ENCODE measurements around the gene RYR2.

The RYR2 gene

DNA sequence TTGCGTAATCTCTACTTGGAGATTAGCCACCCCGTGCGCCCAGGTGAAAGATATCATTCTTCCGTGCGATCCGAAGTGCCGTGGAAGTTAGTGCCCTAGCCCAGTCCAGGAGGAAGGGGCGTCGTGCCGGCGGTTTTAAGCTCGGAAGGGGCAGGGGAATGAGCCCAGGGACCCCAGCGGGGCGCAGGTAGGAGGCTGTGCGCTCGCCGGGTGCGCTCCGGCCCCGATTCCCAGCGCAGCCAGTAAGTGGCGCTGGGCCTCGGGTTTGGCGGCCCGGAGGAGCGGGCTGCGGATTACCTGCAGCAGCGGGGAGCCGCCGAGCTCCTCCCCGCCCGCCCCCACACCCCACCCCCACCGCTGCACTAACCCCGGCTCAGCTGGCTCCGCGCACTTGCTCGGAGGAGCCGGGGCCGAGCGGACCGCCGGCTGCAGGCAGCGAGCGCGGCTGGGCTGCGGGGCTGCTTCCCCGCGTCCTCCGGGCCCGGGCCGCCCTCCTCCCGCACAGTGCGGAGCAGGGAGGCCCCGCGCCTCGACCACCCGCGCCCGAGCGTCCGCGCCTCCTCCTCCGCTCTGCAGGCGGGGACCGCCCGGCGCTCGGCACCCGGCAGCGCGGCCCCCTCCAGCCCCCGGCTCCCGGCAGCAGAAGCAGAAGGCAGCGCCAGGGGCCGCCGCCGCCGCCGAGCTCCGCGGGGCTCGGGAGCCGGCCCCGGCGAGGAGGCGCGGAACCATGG is at the start of gene RYR2:
TSS of gene RYR2 (plus strand) at position 390 of the 731 bp plus-strand sequence. CDS start at position 728, 338 bp downstream.
- H3K27ac ChIP-seq: no peak within 1 kb of the TSS
- TF ChIP-seq, protein P1, sequence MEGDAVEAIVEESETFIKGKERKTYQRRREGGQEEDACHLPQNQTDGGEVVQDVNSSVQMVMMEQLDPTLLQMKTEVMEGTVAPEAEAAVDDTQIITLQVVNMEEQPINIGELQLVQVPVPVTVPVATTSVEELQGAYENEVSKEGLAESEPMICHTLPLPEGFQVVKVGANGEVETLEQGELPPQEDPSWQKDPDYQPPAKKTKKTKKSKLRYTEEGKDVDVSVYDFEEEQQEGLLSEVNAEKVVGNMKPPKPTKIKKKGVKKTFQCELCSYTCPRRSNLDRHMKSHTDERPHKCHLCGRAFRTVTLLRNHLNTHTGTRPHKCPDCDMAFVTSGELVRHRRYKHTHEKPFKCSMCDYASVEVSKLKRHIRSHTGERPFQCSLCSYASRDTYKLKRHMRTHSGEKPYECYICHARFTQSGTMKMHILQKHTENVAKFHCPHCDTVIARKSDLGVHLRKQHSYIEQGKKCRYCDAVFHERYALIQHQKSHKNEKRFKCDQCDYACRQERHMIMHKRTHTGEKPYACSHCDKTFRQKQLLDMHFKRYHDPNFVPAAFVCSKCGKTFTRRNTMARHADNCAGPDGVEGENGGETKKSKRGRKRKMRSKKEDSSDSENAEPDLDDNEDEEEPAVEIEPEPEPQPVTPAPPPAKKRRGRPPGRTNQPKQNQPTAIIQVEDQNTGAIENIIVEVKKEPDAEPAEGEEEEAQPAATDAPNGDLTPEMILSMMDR (conservative IDR thresholded peaks at IDR 0.05; ENCODE audit: low read depth): no peak
- POLR2A ChIA-PET (ENCODE audit: low non-redundant PET): no interaction called here
- no peak for DNase-seq (ENCODE audit: low spot score)
- CTCF ChIA-PET: interaction anchor here (0.5 to 0.6 kb wide), 2 partner anchors 84 to 154 kb away, joined by 3 to 4 read pairs; no protein-coding TSS in a partner anchor

DNA sequence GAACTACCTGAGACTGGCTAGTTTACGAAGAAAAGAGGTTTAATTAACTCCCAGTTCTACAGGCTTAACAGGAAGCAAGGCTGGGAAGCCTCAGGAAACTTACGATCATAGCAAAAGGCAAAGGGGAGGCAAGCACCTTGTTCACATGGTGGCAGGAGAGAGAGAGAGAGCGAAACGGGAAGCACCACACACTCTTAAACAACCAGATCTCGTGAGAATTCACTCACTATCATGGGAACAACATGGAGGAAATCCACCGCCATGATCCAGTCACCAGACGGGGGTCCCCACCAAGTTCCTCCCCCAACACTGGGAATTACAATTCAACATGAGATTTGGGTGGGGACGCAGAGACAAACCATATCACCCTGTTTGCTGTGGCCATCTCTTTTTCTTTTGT is 49.5 kb upstream of the RYR2 start:
- DNase-seq (ENCODE audit: low spot score): no peak
- ChIA-PET CTCF (no interaction called here), POLR2A (ENCODE audit: low non-redundant PET) (no interaction called here)
- H3K27ac ChIP-seq: no peak overlapping the region
- TF ChIP-seq, protein P1 (conservative IDR thresholded peaks at IDR 0.05; ENCODE audit: low read depth): no peak

DNA sequence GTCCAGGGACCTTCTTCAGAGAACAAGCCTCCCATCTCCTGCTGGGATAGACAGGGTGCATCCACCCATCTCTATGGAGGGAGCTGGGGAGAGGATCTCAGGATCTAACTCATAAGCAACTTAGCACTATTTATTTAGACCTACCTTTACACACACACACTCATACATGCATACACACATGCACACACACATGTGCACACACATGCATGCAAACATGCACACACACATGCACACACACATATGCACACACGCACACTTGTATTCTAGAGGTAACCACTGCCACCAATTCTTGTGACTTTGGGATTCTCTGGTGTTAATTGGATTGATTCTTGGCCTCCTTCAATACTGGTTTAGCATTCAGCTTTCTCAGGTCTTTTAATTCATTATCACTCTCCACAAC is 47.5 kb upstream of the RYR2 start:
- no peak for DNase-seq (ENCODE audit: low spot score)
- TF ChIP-seq, protein P1 (conservative IDR thresholded peaks at IDR 0.05; ENCODE audit: low read depth): no peak
- POLR2A ChIA-PET (ENCODE audit: low non-redundant PET): no interaction called here
- no peak overlapping the region for H3K27ac ChIP-seq
- CTCF ChIA-PET: no interaction called here

DNA sequence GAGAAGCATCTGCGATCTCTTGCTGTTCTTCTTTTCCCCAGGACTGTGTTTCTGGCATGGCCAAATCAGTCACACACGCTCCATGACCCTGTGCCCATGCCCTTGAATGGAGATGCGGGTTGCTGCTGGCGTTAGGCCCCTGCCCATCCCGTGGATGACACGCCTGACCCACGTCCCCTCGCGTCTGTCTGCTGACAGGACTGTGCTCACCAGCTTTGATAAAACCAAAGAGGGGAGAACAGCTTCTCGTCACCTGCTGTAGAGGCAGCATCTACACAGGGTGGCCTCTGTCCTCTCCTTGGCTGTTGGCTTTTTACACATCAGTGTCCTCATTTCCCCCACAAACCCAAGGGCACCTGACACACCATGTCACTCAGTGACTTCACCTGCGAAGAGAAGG is 44.6 kb upstream of the RYR2 start:
- CTCF ChIA-PET: no interaction called here
- POLR2A ChIA-PET (ENCODE audit: low non-redundant PET): no interaction called here
- DNase-seq (ENCODE audit: low spot score): no peak
- TF ChIP-seq, protein P1 (conservative IDR thresholded peaks at IDR 0.05; ENCODE audit: low read depth): no peak
- H3K27ac ChIP-seq: no peak overlapping the region

DNA sequence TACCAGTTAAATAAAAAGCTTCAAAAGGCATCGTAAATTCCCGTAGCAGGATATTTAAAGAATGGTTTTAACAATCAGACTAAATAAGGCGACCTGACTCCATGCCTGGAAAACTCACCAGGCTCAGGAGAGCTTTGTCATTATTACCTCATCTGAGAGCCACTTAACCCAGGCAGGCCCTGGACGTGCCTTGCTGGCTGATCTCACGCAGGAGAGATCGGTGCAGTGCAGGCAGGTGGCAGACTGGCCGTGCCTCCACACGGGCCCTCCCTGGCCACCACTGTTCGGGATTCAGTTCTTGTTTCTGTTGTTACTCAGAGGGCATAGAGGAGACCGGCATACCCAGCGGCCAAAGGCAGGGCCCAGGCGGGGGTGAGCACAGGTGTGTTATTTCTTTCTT is 44.1 kb upstream of the RYR2 start:
- H3K27ac ChIP-seq: no peak overlapping the region
- ChIA-PET CTCF (no interaction called here), POLR2A (ENCODE audit: low non-redundant PET) (no interaction called here)
- DNase-seq (ENCODE audit: low spot score): no peak
- TF ChIP-seq, protein P1 (conservative IDR thresholded peaks at IDR 0.05; ENCODE audit: low read depth): no peak

DNA sequence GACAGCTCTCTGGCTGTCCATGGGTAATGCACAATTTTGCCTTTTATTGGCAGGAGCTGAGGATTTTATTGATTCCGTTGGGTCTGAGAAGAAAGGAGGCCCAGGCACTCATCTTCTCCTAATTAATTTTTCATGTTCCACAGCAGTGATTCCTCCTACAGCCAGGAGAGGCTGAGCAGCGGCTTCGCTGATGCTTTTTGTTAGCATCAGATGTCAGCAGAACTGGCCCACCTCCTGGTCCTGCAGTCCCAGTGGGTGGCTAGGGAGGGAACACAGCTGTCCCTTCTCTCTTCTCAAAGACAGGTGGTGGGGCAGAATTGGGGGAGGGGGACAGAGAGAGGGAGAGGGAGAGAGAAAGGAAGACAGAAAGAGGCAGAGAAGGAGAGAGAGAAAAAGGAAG is 43.4 kb upstream of the RYR2 start:
- TF ChIP-seq, protein P1 (conservative IDR thresholded peaks at IDR 0.05; ENCODE audit: low read depth): no peak
- ChIA-PET CTCF (interaction anchor here (0.7 kb wide), 1 partner anchor 218 kb away, joined by 4 read pairs; no protein-coding TSS in a partner anchor), POLR2A (ENCODE audit: low non-redundant PET) (no interaction called here)
- no peak overlapping the region for H3K27ac ChIP-seq
- DNase-seq (ENCODE audit: low spot score): no peak
